ENCODE results near the gene CLPSL1.
"Not testable (repeated sequence)": the region's sequence is repeated elsewhere in the genome, so short reads cannot be mapped to it uniquely, and the experiment has no call there.

CLPSL1 gene, protein sequence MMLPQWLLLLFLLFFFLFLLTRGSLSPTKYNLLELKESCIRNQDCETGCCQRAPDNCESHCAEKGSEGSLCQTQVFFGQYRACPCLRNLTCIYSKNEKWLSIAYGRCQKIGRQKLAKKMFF

DNA sequence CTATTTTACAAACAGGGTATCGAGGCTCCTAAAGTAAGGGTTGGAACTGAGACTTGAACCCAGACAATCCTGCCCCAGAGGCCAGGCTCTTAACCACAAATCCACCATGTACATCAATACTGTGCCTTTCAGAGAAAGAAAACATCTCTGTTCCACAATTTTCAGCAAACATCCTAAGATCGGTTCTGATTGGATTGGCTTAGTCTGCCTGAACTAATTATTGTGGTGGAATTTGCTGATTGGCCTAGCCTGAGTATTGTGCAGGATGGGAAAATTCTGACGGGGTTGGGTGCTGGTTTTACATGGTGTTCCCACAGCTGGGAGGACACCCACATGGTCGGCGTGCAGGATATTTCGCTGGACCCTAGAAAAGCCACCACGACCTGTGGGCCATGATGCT lies at the start of gene CLPSL1:
TSS of gene CLPSL1 (plus strand) at position 301 of the 400 bp plus-strand sequence. CDS start at position 393, 92 bp downstream.
- DNase-seq = no peak

DNA sequence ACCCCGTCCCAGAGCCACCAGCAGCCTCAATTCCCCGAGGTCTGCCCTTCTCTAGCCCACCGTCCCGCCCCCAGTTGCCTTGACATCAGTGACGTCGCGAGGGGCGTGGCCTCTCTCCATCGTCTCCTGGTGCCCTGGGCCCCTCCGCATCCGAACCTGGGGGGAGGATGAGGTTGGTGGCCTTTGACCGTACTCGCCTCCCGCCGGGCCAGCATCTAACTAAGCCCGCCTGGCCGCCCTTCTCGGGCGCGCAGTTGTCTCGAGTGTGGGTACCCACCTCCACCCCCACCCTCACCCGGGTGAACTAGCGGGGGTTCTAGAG lies 49.4 kb upstream of the CLPSL1 start:
- peak; percentile 22 for DNase-seq

DNA sequence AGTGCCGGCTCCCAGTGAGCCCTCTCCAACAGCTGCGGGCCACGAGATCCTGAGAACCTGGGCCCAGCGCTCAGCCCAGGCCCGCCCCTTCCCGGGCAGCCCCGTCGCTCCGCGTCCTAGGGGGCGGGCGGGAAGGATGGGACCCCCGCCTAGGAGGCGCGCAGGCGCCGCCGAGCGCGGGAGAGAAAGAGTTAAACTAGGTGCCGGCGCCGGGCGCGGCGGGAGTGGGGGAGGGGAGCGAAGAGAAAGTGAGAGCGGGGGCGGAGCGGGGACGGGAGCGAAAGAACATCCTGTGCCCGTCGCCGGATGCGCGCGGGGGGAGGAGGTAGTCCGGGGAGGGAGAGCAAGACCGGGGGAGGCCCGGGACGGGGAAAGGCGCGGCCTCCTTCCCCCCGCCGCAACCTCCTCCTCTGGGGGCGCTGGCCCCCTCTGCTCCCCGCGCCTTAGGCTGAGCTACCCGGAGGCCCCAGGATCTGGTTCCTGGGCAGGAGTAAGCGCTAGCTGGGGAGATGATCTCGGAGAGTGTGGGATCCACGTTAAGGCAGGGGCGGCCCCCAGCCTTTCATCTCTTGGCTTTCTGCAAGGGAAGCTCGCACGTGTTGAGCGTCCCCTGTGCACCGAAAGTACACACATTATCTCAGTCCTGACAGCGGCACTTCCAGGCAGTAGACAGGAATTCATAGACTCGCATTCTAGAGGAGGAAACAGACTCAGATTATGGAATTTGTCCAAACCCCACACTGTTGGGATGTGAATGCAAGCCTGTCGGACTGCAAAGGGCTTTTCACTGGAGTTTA lies 48.9 kb upstream of the CLPSL1 start:
- no peak for DNase-seq

DNA sequence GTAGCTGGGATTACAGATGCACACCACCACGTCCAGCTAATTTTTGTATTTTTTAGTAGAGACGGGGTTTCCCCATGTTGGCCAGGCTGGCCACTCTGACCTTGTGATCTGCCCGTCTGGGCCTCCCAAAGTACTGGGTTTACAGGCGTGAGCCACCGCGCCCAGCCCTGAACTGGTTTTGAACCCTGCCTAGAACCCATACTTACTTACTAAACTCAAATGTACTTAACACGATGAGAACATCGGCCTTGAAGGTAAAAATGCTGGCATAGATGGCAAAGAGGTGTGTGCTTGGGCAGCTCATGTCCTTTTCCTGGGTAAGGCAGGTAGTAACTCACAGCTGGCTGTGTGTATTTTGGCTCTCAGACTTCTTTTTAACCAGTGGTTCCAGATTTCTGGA lies 47.2 kb upstream of the CLPSL1 start:
- DNase-seq = no peak

DNA sequence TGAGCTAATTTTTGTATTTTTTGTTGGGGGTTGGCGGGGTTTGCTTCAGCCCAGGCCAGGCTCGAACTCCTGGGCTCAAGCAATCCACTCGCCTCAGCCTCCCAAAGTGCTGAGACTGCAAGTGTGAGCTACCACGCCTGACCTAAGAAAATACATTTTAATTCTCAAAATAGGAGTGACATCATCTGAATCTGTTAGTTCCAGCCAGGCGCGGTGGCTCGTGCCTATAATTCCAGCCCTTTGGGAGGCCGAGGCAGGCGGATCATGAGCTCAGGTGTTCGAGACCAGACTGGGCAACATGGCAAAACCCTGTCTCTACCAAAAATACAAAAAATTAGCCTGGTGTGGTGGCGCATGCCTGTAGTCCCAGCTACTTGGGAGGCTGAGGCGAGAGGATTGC lies 46.5 kb upstream of the CLPSL1 start:
- not testable (repeated sequence) for DNase-seq

DNA sequence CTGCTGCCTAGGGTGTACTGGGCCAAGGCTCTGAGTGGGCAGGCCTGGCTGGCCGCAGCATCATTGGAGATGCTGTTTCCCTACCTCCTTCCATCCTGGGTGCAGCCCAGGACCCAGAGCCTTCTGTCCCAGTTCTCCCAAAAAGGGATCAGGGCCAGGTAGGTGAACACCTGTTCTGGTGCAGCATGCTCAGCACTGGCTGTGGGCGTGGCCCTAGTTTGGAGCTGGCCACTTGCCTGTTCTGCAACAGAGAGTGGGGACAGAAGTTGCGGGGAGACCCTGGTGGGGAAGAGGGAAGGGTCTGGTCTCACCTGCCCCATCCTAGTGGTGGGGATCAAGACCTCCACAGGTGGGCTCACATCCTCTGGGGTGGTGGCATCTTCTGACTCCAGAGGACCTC lies 45.4 kb upstream of the CLPSL1 start:
- DNase-seq = no peak

DNA sequence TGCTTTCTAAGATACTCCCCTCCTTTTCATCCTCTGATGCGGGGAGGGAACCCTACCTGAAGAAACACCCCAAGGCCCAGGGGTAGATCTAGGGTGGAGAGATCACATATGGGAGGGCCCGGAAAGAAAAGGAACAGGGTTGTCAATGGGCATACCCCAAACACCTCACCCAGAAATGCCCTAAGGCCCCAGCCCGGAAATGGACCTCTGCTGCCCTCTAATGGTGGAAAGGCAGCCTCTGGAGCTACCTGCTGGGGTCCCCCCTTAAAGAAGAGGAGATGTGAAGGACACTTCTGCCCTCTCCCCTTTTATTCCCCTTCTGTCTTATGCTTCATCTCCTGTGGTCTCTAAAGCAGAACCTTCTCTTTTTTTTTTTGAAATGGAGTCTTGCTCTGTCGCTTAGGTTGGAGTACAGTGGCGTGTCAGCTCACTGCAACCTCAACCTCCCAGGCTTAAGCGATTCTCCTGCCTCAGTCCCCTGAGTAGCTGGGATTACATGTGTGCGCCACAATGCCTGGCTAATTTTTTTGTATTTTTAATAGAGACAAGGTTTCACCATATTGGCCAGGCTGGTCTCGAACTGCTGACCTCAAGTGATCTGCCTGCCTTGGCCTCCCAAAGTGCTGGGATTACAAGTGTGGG lies 44.4 kb upstream of the CLPSL1 start:
- DNase-seq = no peak

DNA sequence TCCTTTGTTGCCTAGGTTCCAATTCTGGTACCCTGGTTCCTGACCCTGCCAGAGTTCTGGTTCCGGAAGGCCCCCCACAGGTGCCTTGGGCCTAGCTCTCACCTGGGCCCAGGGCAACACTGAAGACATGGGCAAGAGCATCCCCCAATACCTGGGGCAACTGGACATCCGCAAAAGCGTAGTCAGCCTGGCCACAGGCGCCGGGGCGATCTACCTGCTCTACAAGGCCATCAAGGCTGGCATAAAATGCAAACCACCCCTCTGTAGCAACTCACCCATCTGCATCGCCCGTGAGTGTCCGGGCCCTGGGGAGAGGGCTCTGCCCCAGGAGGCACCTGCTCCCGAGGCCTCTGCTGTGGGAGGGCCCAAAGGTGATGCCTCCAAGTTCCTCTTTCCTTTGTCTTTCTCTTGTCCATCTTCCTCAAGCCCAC lies 43.8 kb upstream of the CLPSL1 start, which contains the start of gene ARMC12:
TSS of gene ARMC12 (plus strand) at position 51 of the 431 bp plus-strand sequence. CDS start at position 128, 77 bp downstream.
- DNase-seq = no peak

DNA sequence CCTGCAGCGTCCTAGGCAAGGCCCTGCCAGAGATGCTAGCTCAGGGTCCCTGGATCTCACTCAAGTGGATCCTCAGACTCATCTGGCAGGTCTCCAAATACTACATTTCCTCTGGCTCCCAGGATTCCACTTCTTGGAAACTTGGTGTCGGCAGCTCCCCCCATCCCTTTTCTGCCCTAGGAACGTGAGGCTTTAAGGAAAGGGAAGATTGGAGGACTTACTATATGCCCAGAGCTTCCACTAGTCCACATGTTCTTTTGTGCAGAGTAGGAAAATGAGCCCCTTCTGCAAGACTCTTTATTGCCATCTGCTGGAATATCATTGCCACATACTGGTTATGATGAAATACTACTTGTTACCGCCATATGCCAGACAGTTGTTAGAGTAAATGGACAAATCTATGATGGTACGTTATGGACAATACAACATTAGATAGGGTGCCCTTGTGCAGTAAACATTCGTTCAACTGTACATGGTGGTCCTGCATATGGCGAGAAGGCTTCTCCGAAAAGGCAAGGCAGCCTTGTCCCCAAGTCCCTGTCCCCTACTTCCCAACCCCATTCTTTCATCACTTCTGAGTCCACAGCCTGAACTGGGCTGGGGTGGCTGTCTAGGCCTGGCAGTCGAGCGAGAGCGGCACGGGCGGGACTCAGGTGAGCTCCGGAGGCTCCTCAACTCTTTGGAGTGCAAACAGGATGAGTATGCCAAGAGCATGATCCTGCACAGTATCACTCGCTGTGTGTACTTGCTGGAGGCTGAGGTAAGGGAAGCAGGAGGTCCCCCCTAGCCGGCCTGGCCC lies 43.2 kb upstream of the CLPSL1 start:
- peak; percentile 41 for DNase-seq

DNA sequence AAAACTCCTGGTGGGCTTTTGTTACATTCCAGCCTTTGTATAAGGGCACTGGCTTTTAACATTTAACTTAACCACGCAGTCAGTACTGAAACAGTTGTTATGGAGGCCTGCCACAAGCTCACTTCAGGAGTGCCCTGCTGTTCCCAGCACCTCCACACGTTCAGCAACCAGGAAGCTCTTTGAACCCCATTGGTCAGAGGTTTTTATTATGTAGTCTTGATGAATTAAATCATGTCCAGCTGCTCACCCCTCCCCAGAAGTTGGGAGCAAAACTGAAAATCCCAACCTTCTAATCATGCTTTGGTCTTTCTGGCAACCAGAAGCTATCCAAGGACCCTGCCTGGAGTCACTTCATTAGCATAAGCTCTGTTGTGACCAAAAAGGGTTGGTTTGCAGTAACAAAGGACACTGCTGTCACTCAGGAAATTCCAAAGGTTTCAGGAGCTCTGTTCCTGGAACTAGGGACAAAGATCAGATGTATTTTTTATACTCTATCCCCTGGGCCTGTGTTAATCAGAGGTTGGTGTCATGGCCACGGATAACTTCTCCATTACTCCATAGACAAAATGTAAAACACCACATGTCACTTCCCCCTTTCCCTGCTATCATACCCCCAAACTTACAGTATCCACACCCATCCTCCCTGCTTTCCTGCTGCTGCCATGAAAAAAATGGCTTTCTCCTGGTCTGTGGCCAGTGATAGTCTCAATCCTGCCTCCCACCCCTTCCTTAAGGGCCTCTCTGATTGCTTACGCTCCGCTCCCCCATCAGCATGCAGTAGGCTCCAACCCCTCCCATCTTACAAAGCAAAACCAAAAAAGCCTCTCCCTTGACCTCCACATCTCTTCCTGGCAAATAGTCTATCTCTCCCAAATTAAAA lies 40.9 kb upstream of the CLPSL1 start:
- no peak for DNase-seq

DNA sequence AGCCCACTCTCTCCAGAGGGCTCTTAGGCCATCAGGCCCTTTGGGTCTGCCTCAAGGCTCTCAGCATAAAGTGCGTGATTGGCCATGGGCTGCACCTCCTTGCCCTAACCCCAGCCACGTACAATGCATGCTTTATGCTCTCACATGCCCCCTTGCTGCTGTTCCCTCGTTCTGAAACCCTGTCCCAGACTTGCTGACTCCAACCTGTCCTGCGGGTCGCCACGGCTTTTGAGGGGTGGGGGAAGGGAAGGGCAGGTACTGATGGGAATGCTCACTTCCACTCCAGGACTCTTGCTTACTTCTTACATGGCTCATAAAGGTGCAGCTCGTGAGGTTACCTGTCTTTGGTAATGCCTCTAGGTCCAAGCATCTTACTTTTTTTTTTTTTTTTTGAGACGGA lies 38.0 kb upstream of the CLPSL1 start:
- no peak for DNase-seq

DNA sequence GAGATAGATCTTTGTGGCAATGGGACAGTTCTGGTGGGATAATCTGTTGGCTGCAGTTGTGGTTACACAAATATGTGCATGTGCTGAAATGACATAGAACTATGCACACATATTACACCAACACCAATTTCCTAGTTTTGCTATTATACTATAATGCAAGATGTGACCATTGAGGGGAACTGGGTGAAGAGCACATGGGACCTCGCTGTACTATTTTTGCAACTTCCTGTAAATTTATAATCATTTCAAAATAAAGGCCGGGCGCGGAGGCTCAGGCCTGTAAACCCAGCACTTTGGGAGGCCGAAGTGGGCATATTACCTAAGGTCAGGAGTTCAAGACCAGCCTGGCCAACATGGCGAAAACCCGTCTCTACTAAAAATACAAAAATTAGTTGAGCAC lies 35.3 kb upstream of the CLPSL1 start:
- DNase-seq = no peak

DNA sequence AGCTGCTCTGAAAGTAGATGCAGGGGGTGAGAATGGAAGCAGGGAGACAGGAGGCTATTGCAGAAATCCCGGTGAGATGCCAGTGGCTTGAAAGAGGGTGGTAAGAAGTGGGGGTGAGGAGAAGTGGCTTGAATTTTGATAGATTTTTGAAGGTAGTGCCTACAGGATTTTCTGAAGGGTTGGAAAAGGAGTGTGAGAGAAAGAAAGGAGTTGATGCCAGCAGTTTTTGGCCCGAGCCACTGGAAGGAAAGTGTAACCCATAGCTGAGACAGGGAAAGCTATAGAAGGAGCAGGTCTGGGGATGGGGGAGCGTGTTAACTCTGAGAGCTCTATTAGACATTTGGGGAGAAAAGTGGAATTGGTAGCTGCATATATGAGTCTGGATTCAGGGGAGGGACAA lies 34.3 kb upstream of the CLPSL1 start:
- DNase-seq = no peak

DNA sequence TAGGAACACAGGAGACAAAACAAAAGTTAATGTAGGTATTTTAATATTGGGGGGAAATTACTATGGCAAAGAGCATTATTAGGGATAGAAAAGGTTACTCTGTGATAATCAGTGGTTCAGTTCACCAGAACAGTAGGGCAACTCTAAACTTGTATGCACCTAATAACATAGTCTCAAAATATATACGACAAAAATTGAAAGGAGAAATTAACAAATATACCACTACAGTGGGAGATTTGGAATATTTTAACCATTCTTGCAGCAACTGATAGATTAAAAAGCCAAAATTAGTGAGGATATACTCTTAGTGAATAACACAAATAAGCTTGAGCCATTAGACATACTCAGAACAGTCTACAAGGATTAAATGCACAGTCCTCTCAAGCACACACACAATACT lies 32.9 kb upstream of the CLPSL1 start:
- DNase-seq = no peak

DNA sequence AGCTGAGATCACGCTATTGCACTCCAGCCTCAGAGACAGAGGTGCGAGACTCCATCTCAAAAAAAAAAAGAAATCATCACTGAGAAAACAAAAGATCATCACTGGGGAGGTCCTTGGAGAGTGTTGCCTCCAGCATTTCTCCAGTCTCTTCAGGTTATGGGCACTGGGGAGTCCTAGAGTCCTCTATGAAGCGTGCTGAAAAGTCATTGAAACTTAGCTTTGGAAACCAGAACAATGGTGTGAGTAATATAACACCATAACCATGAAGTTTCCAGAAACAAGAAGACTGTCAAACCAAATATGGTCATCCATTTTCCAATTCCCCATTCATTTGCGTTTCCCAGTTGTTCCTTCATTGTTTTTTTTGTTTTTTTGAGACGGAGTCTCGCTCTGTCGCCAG lies 30.3 kb upstream of the CLPSL1 start:
- DNase-seq = no peak

DNA sequence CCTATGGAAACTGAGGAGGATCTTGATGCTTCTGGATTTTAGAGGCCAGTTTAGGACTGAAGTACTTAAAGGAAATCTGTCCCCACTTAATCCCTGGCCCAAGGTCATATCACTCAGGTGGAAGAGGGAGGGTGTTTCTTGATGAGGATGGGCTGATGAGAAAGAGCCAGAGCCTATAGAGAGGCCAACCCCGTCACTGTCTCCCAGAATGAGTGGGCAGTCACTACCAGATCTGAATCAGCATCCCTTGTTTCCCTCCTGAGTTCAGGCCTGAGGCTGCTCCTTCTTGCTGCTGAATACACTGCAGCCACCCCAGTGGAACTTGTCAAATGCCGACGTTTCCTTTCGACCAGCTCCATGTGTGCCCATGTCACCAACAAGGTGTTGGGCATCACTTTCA lies 29.2 kb upstream of the CLPSL1 start:
- no peak for DNase-seq

DNA sequence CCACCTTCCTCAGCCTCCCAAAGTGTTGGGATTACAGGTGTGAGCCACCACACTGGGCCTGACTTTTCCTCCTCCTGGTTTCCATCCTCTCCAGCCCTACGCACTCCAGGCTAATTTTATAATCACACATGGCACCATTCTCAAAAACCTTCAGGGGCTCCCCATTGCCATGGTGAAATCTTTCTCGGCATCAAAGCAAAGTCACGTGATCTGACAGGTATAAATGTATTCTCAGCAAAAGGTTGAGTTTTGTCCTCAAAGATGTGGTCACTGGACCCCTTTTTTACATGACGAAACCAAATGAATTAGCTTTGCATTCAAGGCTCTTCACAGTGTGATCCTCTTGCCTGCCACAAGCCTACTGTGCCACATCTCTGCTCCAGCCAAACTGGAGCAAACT lies 28.5 kb upstream of the CLPSL1 start:
- no peak for DNase-seq

DNA sequence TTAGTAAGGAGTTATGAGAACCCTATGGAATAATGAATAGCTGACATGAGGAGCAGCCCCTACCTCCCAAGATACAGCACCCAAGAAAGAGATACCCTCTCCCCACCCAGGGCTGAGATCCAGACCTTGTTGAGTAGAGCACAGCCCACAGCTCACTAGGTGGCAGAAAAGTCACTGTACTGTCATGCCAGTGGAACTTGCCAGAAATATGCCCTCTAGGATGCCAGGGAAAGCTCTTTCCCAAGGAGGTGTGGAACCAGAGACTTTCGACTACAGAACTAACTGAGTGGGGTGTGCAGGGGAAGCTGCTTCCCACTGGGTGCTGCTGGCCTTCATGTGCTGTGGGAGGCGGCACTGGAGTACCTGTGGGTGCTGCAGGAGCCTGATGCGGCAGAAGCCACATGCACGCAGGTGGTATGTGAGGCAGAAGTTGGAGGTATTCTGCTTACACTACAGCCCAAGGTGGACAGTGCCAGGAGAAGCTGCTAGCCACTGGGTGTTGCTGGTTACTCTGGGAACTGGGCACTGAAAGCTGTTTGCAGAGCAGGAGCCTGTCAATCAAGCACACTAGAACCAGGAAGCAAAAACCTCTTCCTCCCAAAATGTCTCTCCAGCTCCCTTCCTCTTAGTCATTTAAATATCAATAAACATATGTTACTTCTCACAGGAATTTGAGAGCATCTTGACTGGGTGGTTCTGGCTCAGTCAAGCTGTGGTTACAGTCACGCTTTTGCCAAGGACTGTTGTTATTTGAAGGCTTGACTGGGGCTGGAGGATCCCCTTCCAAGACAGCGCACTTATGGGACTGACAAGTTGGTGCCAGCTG lies 26.2 kb upstream of the CLPSL1 start:
- DNase-seq = peak; percentile 65

DNA sequence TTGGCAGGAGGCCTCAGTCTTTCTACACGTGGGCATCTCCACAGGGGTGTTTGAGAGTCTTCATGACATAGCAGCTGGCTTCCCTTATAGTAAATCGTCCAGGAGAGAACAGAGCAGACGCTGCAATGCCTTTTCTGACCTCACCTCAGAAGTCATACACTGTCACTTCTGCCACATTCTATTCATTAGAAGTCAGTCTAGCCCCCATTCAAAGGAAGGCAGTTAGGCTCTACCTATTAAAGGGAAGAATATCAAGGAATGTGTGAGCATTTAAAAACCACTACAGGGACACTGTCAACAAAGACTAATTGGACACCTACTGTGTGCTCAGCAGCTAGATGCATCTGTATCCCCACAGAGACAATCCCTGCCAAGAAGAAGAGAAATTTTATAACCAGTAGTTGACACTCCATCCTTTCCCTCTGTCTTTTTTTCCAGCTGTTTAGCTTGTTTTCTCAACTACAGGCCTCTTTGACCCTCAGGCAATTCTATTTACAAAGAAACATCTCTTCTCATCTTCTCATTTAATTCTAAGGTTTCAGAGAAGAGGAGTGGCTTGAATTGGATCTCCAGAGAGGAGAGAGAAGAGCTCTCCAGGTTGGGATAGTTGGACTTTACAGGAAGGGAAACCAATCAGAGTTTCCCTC lies 25.4 kb upstream of the CLPSL1 start:
- no peak for DNase-seq

DNA sequence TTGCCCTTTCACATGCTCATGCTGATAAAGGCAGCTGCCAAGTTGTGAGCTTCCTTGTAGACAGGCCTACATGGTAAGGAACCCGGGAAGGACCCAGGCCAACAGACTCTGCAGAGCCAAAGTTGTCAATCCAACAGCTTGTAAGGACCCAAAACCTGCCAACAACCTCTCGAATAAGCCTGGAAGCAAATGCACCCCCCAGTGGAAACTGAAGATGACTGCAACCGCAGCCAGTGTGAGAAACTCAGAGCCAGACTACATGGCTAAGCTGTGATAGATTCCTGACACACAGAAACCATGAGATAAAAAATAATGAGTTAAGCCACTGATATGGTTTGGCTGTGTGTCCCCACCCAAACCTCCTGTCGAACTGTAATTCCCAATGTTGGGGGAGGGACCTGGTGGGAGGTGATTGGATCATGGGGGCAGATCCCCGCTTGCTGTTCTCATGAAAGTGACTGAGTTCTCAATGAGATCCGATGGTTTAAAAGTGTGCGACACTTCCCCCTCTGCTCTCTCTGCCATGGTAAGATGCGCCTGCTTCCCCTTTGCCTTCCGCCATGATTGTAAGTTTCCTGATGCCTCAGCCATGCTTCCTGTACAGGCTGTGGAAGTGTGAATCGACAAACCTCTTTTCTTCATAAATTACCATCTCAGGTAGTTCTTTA lies 23.2 kb upstream of the CLPSL1 start:
- no peak for DNase-seq

Data from NCI-H187 treated with DMSO at 0.1 percent for 48 hours (cell line).